WERI-Rb-1 (cell line): ENCODE data around the gene ZFYVE27.
A peak's percentile ranks its signal among the peaks of the same experiment; 100 is the strongest.

Experiments used
- DNase-seq: peaks from one replicate; pipeline ENCODE4 v3.0.0-alpha.2; 2020
- H3K27ac ChIP-seq: fragments of 250-450 bp; sonication (Bioruptor Pico); 2 replicates; pipeline ENCODE4 v1.5.1; 2020; ENCODE audit warnings: mild to moderate bottlenecking, moderate library complexity
- H3K27me3 ChIP-seq: fragments of 250-450 bp; sonication (Bioruptor Pico); 2 replicates; pipeline ENCODE4 v1.5.1; 2021; ENCODE audit warnings: mild to moderate bottlenecking, low read depth, moderate library complexity; ENCODE audit not compliant: insufficient read depth, severe bottlenecking
- H3K36me3 ChIP-seq: fragments of 250-450 bp; sonication (Bioruptor Pico); 2 replicates; pipeline ENCODE4 v1.5.1; 2020; ENCODE audit warnings: mild to moderate bottlenecking, moderate library complexity
- H3K4me3 ChIP-seq: 2 replicates; pipeline ENCODE4 v1.5.1; 2011; ENCODE audit warnings: low read depth, mild to moderate bottlenecking, control low read depth, low read length
- H3K9me3 ChIP-seq: fragments of 250-450 bp; sonication (Bioruptor Pico); 2 replicates; pipeline ENCODE4 v1.5.1; 2021; ENCODE audit warnings: mild to moderate bottlenecking, moderate library complexity; ENCODE audit not compliant: severe bottlenecking
- TF ChIP-seq, protein P1 (sequence below): IDR thresholded peaks from 2 replicates; pipeline ENCODE4 v1.5.1; 2011; ENCODE audit warnings: low read depth, mild to moderate bottlenecking, control low read depth, inconsistent platforms, low read length

ZFYVE27 gene

DNA sequence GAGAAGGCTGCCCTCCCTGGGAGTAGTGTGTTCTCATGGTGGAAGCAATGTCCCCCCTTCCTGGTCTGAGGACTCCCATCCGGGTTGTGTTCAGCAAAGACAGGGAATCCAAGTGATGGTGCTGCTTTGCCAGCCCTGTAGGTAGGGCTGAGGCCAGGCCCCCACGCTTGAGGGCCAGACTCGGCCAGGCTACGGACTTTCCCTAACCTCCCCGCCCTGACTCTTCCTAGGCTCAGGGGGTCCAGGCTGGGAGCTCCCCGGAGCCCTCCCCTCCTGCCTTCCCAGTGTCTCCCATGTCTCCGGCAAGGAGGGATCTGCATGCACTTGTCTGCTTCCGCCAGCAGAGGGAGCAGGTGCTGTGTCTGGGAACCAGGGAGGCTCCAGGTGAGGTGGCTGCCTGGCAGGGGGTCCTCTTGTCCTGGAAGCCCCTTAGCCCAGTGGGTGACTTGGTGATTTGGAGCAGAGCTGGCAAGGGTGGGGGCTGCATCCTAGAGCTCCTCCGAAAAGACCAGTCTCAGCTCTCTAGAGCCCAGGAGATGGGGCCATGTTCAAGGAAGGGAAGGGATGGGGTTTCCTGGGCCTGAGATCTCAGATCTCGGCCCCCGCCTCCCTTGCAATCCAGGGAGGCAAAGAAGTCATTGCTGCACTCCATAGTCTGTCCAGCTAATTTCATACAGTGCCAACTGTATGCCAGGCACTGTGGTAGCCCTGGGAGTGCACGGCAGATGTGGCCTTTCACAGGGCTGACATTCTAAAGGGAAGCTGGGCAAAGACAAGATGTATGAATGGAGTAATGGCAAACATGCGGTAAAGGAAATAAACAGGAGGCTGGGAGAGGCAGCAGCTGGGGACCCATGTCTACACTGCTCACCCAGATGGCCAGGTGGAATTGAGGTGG is 55.1 kb downstream of the ZFYVE27 start:
- H3K36me3 ChIP-seq: no peaks in the 10 kb centered on the region
- TF ChIP-seq, protein P1, sequence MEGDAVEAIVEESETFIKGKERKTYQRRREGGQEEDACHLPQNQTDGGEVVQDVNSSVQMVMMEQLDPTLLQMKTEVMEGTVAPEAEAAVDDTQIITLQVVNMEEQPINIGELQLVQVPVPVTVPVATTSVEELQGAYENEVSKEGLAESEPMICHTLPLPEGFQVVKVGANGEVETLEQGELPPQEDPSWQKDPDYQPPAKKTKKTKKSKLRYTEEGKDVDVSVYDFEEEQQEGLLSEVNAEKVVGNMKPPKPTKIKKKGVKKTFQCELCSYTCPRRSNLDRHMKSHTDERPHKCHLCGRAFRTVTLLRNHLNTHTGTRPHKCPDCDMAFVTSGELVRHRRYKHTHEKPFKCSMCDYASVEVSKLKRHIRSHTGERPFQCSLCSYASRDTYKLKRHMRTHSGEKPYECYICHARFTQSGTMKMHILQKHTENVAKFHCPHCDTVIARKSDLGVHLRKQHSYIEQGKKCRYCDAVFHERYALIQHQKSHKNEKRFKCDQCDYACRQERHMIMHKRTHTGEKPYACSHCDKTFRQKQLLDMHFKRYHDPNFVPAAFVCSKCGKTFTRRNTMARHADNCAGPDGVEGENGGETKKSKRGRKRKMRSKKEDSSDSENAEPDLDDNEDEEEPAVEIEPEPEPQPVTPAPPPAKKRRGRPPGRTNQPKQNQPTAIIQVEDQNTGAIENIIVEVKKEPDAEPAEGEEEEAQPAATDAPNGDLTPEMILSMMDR: peak; percentile 95
- H3K4me3 ChIP-seq: no peak overlapping the region
- H3K9me3 ChIP-seq: no peaks in the 10 kb centered on the region
- no peaks in the 10 kb centered on the region for H3K27me3 ChIP-seq
- no peak overlapping the region for H3K27ac ChIP-seq
- peak; percentile 82 for DNase-seq

- H3K9me3 ChIP-seq: peaks cover 25% of the 10 kb centered on the region
- H3K4me3 ChIP-seq: no peak overlapping the region
- DNase-seq: no peak
- H3K36me3 ChIP-seq: no peaks in the 10 kb centered on the region
- TF ChIP-seq, protein P1: no peak
- peaks cover 11% of the 10 kb centered on the region for H3K27me3 ChIP-seq
- H3K27ac ChIP-seq: no peak overlapping the region
These were observed 59.0 kb downstream of the ZFYVE27 start for GRCh38 chr10:97795886-97796285.

DNA sequence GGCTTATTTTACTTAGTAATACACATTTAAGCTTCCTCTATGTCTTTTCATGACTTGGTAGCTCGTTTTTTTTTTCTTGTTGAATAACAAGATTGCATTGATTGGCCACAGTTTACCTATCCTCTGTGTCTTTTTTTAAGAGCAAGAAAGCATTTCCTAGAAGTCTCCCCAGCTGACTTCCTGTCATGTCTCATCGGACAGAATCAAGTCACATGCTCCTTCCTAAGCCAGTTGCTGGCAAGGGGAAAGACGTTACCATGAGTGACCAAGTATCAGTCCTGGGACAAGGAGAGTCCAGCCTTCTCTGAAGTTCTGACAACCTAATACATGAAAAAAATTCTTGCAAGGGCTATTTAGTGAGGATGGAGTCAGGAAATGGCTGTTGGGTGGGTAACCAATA is 59.7 kb downstream of the ZFYVE27 start:
- H3K27ac ChIP-seq: no peak overlapping the region
- no peaks in the 10 kb centered on the region for H3K36me3 ChIP-seq
- H3K9me3 ChIP-seq: peaks cover 25% of the 10 kb centered on the region
- H3K27me3 ChIP-seq: peaks cover 14% of the 10 kb centered on the region
- no peak overlapping the region for H3K4me3 ChIP-seq
- TF ChIP-seq, protein P1: no peak
- no peak for DNase-seq

DNA sequence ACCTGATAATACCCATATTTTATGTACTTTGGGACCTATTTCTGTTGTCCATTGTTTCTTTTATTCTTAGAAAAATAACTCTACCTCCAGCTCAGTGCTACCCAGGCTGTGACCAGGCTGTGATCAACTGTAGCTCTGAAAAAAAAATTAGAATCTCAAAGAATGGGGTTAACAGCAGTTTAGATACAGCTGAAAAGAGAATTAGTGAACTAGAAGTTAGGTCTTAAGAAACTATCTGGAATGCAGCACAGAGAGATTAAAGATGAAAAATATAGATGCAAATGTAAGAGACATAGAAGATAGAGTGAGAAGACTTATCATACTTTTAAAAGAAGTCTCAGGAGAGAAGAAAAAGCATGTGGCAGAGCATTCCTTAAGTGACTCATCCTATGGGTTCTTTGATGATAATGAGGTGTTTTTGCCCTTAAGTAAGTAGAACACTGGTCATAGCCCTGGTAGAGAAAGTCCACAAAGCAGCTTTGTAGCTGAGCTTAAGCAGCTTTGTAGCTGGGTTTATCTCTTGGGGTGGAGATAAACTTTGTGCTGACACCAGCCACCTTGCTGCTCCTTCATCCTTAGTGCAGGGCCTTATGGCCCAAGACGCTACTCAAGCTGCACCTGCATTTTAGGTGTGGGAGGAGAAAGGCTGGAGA is 62.2 kb downstream of the ZFYVE27 start:
- Histone ChIP-seq H3K27me3 (peaks cover 14% of the 10 kb centered on the region), H3K27ac (no peak overlapping the region), H3K36me3 (no peaks in the 10 kb centered on the region), H3K4me3 (no peak overlapping the region), H3K9me3 (peaks cover 25% of the 10 kb centered on the region)
- peak; percentile 37 for DNase-seq
- TF ChIP-seq, protein P1: no peak

- Histone ChIP-seq H3K27me3 (peaks cover 14% of the 10 kb centered on the region), H3K36me3 (no peaks in the 10 kb centered on the region), H3K4me3 (no peak overlapping the region), H3K27ac (no peak overlapping the region), H3K9me3 (peaks cover 25% of the 10 kb centered on the region)
- no peak for DNase-seq
- TF ChIP-seq, protein P1: no peak
These were observed 63.5 kb downstream of the ZFYVE27 start for GRCh38 chr10:97800474-97800873.
